ENCODE results near the gene LNP1.

- TF ChIP-seq SIN3A (IDR thresholded peaks at IDR 0.05; ENCODE audit: borderline replicate concordance, insufficient read depth, low read depth, low read length) (no peak), CTCF (IDR thresholded peaks at IDR 0.05) (no peak), POLR2AphosphoS5 (IDR thresholded peaks at IDR 0.05; ENCODE audit: low read depth, low read length) (no peak), TCF7L2 (IDR thresholded peaks at IDR 0.05; ENCODE audit: low read depth, low read length) (no peak)
- TF ChIP-seq, protein P1, sequence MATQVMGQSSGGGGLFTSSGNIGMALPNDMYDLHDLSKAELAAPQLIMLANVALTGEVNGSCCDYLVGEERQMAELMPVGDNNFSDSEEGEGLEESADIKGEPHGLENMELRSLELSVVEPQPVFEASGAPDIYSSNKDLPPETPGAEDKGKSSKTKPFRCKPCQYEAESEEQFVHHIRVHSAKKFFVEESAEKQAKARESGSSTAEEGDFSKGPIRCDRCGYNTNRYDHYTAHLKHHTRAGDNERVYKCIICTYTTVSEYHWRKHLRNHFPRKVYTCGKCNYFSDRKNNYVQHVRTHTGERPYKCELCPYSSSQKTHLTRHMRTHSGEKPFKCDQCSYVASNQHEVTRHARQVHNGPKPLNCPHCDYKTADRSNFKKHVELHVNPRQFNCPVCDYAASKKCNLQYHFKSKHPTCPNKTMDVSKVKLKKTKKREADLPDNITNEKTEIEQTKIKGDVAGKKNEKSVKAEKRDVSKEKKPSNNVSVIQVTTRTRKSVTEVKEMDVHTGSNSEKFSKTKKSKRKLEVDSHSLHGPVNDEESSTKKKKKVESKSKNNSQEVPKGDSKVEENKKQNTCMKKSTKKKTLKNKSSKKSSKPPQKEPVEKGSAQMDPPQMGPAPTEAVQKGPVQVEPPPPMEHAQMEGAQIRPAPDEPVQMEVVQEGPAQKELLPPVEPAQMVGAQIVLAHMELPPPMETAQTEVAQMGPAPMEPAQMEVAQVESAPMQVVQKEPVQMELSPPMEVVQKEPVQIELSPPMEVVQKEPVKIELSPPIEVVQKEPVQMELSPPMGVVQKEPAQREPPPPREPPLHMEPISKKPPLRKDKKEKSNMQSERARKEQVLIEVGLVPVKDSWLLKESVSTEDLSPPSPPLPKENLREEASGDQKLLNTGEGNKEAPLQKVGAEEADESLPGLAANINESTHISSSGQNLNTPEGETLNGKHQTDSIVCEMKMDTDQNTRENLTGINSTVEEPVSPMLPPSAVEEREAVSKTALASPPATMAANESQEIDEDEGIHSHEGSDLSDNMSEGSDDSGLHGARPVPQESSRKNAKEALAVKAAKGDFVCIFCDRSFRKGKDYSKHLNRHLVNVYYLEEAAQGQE (IDR thresholded peaks at IDR 0.05; ENCODE audit: insufficient read depth in 1 of 2, low read depth in 2 of 2, low read length in 1 of 2): no peak
Measured at GRCh38 chr3:100403362-100404249, 2.3 kb downstream of the LNP1 start.
